GM12874 (cell line): ENCODE results near the gene MISP.

Experiments
- TF ChIP-seq, protein P1 (sequence below): IDR thresholded peaks from 2 replicates; pipeline ENCODE4 v1.5.1; 2011; ENCODE audit warnings: low read depth, mild to moderate bottlenecking, control low read depth, low read length, moderate library complexity; ENCODE audit not compliant: insufficient read depth

MISP gene

DNA sequence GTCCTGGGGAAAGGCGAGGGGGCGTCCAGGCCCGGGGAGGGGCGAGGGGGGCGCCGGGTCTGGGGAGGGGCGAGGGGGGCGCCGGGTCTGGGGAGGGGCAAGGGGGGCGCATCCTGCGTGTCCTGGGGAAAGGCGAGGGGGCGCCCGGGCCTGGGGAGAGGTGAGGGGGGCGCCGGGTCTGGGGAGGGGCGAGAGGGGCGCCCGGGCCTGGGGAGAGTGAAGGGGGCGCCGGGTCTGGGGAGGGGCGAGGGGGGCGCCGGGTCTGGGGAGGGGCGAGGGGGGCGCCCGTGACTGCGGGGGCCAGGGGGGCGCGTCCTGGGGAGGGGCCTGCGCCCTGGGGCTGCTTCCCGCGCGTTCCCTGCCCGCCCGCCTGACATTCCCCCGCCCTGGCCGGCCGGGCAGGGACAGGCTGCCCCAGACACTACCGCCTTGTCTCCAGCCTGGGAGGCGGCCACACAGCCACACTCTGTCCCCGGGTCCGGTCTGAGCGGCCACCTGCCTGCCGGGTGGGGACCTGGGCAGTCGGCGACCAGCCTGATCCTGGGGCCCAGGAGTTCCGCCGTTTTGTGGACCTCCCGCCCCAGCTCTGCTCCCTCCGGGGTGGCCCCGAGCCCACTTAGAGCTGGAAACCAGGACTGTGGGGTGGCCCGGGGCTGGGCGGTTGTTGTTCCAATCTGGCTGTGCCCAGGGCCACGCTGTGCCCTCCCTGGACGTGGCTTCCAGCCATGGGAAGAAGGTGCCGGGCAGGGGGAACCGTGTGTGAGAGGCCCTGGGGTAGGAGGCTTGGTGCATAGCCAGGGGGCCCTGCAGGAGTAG is 30.4 kb upstream of the MISP start:
- TF ChIP-seq, protein P1, sequence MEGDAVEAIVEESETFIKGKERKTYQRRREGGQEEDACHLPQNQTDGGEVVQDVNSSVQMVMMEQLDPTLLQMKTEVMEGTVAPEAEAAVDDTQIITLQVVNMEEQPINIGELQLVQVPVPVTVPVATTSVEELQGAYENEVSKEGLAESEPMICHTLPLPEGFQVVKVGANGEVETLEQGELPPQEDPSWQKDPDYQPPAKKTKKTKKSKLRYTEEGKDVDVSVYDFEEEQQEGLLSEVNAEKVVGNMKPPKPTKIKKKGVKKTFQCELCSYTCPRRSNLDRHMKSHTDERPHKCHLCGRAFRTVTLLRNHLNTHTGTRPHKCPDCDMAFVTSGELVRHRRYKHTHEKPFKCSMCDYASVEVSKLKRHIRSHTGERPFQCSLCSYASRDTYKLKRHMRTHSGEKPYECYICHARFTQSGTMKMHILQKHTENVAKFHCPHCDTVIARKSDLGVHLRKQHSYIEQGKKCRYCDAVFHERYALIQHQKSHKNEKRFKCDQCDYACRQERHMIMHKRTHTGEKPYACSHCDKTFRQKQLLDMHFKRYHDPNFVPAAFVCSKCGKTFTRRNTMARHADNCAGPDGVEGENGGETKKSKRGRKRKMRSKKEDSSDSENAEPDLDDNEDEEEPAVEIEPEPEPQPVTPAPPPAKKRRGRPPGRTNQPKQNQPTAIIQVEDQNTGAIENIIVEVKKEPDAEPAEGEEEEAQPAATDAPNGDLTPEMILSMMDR = no peak

DNA sequence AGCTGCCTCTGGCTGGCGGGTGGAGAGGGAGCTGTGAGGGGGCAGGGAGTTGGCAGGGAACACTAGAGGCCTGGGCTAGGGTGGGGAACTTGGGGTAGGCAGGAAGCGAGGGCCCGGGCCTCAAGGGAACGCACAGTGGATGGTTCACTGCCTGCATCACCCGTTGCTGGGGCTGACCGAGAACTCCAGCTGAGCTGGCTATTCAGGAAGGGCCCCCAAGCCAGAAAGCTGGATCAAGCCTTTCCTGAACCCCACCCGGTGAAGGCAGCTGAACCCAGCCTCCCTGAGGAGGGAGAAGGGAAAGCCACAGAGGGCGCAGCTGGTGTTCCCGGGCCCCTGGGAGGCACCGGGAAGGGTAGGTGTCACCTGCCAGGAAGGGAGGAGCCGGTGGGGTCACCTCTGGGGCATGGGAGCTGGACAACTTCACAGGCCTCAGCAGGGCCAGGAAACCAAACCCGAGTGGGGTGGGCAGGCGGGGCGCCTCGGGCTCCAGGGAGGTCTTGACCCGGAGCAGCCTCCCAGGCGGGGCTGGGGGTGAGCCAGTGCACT is 28.3 kb upstream of the MISP start:
- TF ChIP-seq, protein P1 = no peak

DNA sequence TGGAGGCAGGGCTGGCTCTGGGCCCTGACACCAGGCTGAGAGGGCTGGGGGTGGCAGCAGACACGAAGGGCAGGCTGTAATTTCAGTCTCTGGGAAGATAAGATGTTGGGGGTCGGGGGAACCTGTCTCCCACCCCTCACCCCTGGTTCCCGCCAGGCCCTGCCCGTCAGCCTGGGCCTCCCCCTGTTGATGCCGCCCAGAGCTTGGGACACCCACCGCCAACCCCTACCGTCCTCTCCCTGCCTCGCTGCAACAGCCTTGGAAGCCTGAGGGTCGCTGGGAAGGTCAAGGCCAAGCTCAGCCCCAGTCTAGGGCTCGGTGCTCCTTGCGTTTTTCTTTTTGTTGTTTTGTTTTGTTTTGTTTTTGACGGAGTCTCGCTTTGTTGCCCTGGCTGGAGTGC is 27.7 kb upstream of the MISP start:
- TF ChIP-seq, protein P1 = no peak

DNA sequence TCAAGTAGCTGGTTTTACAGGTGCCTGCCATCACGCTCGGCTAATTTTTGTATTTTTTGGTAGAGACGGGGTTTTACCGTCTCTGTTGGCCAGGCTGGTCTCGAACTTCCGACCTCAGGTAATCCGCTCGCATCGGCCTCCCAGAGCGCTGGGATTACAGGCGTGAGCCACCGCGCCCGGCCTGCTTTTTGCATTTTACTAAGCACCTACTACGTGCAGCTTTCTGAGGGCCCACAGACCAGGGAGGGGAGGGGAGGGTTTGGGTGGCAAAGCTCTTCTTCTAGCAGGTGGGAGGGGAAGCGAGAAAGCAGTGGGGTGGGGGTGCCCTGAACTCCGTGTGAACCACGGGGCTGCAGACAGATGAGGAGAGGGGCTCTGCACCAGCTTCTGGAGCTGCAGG is 27.2 kb upstream of the MISP start:
- TF ChIP-seq, protein P1 = no peak

DNA sequence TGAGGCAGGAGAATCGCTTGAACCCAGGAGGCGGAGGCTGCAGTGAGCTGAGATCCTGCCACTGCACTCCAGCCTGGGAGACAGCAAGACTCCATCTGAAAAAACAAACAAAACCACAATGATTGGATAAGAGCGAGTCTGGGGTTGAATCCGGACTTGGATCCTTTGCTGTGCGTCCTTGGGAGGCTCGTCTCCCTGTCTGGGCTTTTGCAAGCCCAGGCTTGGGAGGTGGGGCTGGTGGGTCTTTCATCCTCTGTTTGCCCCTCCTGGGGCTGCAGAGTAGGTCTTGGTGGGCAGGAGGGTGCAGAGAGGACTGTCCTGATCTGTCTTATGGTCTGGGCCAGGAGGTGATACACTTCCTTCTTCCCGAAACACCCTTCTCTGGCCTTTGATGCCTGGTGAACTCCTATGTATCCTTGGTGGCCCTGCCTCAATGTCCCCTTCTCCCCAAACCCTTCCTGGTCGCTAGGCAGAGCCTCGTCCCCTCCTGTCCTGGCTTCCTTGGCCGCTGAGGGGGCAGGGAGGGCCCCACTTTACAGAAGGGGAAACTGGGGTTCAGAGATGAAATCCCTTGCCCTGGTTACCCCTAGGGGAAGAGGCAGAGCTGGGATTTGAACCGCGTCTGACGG is 25.3 kb upstream of the MISP start:
- TF ChIP-seq, protein P1 = no peak

DNA sequence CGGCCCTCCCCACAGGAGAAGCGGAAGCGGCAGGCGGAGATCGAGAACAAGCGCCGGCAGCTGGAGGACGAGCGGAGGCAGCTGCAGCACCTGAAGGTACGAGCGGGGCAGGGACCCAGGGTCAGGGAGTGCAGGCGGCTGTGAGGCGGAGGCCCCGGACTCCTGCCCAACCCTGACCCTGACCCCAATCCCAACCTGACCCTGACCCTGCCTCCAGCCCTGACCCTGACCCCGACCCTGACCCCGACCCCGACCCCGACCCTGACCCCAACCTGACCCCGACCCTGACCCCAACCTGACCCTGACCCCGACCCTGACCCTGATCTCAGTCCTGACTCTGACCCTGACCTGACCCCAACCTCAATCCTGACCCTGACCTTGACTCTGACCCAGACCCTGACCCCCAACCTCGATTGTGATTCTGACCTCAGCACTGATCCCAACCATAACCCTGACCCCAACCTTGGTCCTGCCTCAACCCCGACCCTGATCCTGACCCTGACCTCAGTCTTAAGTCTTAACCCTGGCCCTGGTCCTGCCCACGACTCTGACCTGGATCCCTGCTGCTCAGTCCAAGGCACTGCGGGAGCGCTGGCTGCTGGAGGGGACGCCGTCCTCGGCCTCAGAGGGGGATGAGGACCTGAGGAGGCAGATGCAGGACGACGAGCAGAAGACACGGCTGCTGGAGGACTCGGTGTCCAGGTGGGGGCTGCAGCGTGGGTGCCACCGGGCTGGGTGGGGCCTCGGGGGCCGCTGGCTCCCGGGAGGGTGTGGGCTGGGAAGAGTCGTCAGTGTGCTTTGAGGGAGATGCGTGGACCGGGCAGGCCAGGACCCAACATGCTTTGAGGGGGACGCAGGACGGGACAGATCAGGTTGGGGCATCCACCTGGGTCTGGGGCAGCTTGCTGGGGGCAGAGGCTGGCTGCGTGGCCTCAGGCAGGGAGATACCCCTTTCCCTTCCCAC is 23.6 kb upstream of the MISP start:
- TF ChIP-seq, protein P1 = no peak
